ENCODE data around the gene UPF2.

- TF ChIP-seq CTCF (IDR thresholded peaks at IDR 0.05): no peak
- TF ChIP-seq ZFX (IDR thresholded peaks at IDR 0.05; ENCODE audit: borderline replicate concordance): no peak
Measured at GRCh38 chr10:11898033-11898371, 144.6 kb downstream of the UPF2 start.
